ENCODE data around the gene ITPKB.

- TF ChIP-seq CTCF (IDR thresholded peaks at IDR 0.05; ENCODE audit: low read length) (no peak), EZH2 (IDR thresholded peaks at IDR 0.05; ENCODE audit: borderline replicate concordance, low read length) (no peak)
These were observed 13.2 kb downstream of the ITPKB start for GRCh38 chr1:226725897-226726267.
